ENCODE data around the gene GMFB. TPM values are rescaled to one million over a fixed set of nuclear protein-coding genes. Genes with fewer than 3 reads are reported as not detected.

GMFB gene
- total and polyA plus RNA-seq, 8 donors = 4.1 to 101 (median 29.2) TPM

DNA sequence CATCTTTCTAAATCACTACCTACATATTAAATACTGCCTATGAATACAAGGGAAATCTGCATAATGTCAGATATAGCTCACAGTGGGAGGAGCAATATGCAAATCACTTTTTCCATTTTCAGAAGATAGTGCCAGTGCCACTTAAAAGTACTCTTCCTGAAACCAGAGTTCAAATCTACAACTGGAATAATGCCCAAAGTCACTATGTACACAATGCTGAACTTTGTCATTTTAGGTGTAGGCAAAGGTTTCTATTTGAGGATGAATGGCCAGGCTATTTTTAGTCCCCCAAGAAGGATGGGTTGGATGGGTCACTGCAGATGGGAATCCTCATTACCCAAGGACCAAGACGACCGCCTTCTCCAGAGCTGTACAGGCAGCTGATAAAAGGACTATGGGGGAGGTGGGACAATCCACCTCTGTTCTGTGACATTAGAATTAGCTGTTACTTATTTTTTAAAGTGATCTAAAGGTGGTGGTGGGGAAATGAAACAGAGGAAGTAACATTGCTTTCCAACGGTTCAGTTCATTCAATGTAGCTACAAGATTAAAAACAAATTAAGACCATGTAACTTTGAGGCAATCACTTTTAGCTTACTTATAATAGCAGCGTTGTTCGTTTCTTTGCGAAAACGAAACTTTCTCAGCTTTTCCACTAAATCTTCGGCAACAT lies 5.6 kb downstream of the GMFB start:
- intact Hi-C loops (cut with DNase I; ENCODE audit: low total_unique reads) = no loop called here
- Histone ChIP-seq H3K27ac (no peak overlapping the region), H3K27me3 (no peaks in the 10 kb centered on the region), H3K4me3 (no peak overlapping the region), H3K9me3 (no peaks in the 10 kb centered on the region), H3K36me3 (peaks cover 11 to 42% (median 40%) of the 10 kb centered on the region in 4 donors), H3K4me1 (peaks cover 12 to 56% (median 40%) of the 10 kb centered on the region in 4 donors)
- WGBS, 5 donors = 76 to 83% (median 80%) methylated on average over 8 of the region's 8 CpGs
- no peak for TF ChIP-seq POLR2AphosphoS5 (IDR thresholded peaks at IDR 0.05)
- TF ChIP-seq, protein P1, sequence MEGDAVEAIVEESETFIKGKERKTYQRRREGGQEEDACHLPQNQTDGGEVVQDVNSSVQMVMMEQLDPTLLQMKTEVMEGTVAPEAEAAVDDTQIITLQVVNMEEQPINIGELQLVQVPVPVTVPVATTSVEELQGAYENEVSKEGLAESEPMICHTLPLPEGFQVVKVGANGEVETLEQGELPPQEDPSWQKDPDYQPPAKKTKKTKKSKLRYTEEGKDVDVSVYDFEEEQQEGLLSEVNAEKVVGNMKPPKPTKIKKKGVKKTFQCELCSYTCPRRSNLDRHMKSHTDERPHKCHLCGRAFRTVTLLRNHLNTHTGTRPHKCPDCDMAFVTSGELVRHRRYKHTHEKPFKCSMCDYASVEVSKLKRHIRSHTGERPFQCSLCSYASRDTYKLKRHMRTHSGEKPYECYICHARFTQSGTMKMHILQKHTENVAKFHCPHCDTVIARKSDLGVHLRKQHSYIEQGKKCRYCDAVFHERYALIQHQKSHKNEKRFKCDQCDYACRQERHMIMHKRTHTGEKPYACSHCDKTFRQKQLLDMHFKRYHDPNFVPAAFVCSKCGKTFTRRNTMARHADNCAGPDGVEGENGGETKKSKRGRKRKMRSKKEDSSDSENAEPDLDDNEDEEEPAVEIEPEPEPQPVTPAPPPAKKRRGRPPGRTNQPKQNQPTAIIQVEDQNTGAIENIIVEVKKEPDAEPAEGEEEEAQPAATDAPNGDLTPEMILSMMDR (IDR thresholded peaks at IDR 0.05) = no peak
- TF ChIP-seq EP300 (IDR thresholded peaks at IDR 0.05) = no peak
- no peak for DNase-seq

DNA sequence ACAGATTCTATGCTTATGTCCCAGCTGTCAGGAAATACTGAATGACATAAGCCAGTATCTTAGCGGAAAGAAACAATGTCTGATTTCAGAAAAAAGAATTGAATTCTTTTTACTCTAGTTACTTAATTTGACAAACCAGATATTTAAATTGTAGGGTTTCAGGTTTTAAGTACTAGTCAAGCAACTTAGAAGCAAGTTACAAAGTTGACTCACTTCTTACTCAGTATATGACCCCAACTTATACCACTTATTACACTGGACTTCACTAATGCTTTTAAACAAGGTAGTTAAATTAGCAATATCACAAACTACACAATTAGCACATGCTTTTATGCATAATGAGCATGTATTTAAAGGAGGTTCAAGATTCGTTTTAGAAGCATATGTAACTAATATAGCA lies 7.1 kb downstream of the GMFB start:
- Histone ChIP-seq H3K27me3 (no peaks in the 10 kb centered on the region), H3K4me1 (peaks cover 0 to 41% (median 25%) of the 10 kb centered on the region in 4 donors), H3K36me3 (peaks cover 11 to 51% (median 50%) of the 10 kb centered on the region in 4 donors), H3K4me3 (no peak overlapping the region), H3K27ac (no peak overlapping the region), H3K9me3 (no peaks in the 10 kb centered on the region)
- DNase-seq = no peak
- 78 to 97% (median 88%) methylated on average over 2 of the region's 2 CpGs for WGBS, 5 donors
- TF ChIP-seq, protein P1 (IDR thresholded peaks at IDR 0.05) = no peak
- TF ChIP-seq EP300 (IDR thresholded peaks at IDR 0.05) (no peak), POLR2A (IDR thresholded peaks at IDR 0.05) (no peak), POLR2AphosphoS5 (IDR thresholded peaks at IDR 0.05) (no peak)
- intact Hi-C loops (cut with DNase I; ENCODE audit: low total_unique reads) = no loop called here

DNA sequence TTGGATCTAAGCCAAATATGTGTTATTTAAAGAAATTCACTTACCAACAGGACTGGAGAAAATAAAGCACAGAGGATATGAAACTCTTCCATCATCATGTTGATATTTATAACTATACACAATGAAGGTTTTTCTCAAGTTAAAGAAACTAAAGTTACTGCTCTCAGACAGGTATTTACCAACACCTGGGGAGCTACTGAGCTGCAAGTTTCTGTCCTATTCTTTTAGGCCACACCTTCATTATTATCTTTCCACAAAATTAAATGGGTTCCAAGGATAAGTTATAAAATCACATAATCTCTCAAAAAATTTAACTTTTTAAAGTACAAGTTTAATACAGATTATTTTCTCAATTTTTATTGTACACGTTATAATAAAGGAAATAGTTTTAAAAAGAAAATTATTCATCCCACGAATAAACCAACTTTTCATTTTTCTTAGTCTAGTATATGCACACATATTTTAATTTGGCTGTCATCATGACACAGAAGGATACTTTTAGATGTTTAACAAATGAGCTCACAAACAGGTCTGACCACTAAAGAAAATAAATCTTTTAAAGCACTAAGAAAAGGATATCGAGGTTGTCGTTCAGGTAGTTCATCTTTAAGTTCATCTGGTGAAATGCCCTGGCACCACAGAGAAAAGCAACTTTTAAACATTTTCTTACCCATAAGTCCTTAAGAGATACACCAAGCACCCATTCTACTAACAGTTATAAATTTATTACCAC lies 7.8 kb downstream of the GMFB start:
- H3K27ac ChIP-seq = no peak overlapping the region
- H3K36me3 ChIP-seq = peaks cover 11 to 53% (median 50%) of the 10 kb centered on the region in 4 donors
- no peak for DNase-seq
- peaks cover 0 to 40% (median 20%) of the 10 kb centered on the region in 4 donors for H3K4me1 ChIP-seq
- no peaks in the 10 kb centered on the region for H3K27me3 ChIP-seq
- intact Hi-C loops (cut with DNase I; ENCODE audit: low total_unique reads) = no loop called here
- no peak overlapping the region for H3K4me3 ChIP-seq
- TF ChIP-seq, protein P1 (IDR thresholded peaks at IDR 0.05) = no peak
- TF ChIP-seq POLR2A (IDR thresholded peaks at IDR 0.05) (no peak), EP300 (IDR thresholded peaks at IDR 0.05) (no peak), POLR2AphosphoS5 (IDR thresholded peaks at IDR 0.05) (no peak)
- no peaks in the 10 kb centered on the region for H3K9me3 ChIP-seq
- 86 to 97% (median 91%) methylated on average over 4 of the region's 4 CpGs for WGBS, 5 donors

DNA sequence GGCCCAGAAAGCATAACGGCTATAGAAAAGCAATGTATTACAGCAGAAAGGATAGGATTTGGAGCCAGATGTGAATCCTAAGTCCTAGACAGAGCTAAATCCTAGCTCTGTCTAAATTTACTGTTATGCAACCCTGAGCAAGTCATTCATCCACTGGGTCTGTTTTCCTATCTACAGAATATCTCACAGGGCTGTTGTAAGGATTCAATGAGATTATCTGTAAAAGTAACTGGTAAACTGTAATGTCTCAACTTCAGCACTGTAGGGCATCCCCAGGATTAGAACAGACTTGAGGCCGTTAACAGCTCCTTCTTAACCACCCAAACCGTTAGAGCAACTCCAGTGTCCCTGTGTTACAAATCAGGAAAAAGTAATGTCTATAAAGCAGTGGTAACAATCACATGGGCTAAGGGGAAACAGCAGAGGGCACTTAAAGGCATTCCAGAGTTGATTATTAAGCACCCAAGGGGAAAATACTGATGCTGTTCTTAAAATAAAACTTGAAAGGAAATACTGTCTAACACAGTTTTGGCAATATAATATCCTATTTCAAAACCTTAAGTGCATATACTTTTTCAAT lies 10.1 kb downstream of the GMFB start:
- Histone ChIP-seq H3K27me3 (no peaks in the 10 kb centered on the region), H3K27ac (no peak overlapping the region), H3K4me3 (no peak overlapping the region), H3K4me1 (peaks cover 0 to 36% (median 15%) of the 10 kb centered on the region in 4 donors), H3K36me3 (peaks cover 11 to 59% (median 52%) of the 10 kb centered on the region in 4 donors), H3K9me3 (no peaks in the 10 kb centered on the region)
- TF ChIP-seq, protein P1 (IDR thresholded peaks at IDR 0.05) = no peak
- no peak for TF ChIP-seq EP300 (IDR thresholded peaks at IDR 0.05)
- no peak for TF ChIP-seq POLR2A (IDR thresholded peaks at IDR 0.05)
- no peak for TF ChIP-seq POLR2AphosphoS5 (IDR thresholded peaks at IDR 0.05)
- DNase-seq = no peak
- 73 to 88% (median 83%) methylated on average over 3 of the region's 3 CpGs for WGBS, 5 donors
- intact Hi-C loops (cut with DNase I; ENCODE audit: low total_unique reads) = no loop called here

All from stomach (tissue), 9 donors.